ENCODE data around the gene FSTL4. TPM values are rescaled to one million over a fixed set of nuclear protein-coding genes. Genes with fewer than 3 reads are reported as not detected.

FSTL4 gene
- total and polyA plus RNA-seq, 2 of the 4 experiments (the other 2 are of a cell fraction) = 0.18 TPM; not detected in 1

DNA sequence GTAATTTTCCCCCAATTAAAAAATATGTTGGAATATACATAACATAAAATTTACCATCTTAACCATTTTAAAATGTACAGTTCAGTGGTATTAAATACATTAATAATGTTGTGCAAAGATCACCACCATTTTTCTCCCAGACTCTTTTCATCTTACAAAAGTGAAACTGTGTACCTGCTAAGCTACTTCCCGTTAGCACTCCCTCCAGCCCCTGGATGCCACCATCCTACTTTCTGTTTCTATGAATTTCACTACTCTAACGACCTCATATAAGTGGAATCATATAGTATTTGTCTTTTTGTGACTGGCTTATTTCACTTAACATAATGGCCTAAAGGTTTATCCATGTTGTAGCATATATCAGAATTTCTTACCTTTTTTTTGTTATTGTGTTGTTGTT is 447.6 kb downstream of the FSTL4 start:
- no peak overlapping the region for H3K4me3 ChIP-seq (ENCODE audit: insufficient read depth, low read depth, low read length)
- POLR2A ChIA-PET (ENCODE audit: unreplicated experiment) = no interaction called here
- no peak overlapping the region for H2AK5ac ChIP-seq (ENCODE audit: low read depth, low read length)
- no peak overlapping the region for H3K56ac ChIP-seq (ENCODE audit: extremely low read depth, insufficient read depth, low read length)
- no peaks in the 10 kb centered on the region for H3K36me3 ChIP-seq (ENCODE audit: control insufficient read depth, insufficient read depth, low read length)
- H3K27me3 ChIP-seq (ENCODE audit: control insufficient read depth, insufficient read depth, low read length) = peaks cover 2% of the 10 kb centered on the region; the same call in 1 of the 2 replicates
- no peak overlapping the region for H4K5ac ChIP-seq (ENCODE audit: low read depth, low read length)
- no peak overlapping the region for H2AFZ ChIP-seq (replicated peaks; ENCODE audit: low read length, poor library complexity)
- no peak for ATAC-seq (ENCODE audit: low read depth)
- H2BK15ac ChIP-seq (ENCODE audit: low read depth, low read length) = no peak overlapping the region
- H2BK120ac ChIP-seq (ENCODE audit: low read depth, low read length) = no peak overlapping the region
- no peak overlapping the region for H3K4ac ChIP-seq (ENCODE audit: low read depth, low read length)
- H3K9me1 ChIP-seq (ENCODE audit: insufficient read depth, low read length) = no peaks in the 10 kb centered on the region
- no peak overlapping the region for H3K4me2 ChIP-seq (ENCODE audit: low read depth, low read length)
- CTCF ChIA-PET = no interaction called here
- no peak for TF ChIP-seq POLR2A (IDR thresholded peaks at IDR 0.05; ENCODE audit: low read depth, low read length)
- TF ChIP-seq CHD1 (IDR thresholded peaks at IDR 0.05; ENCODE audit: low read depth, low read length) = no peak
- no peak for TF ChIP-seq NFE2L2 (IDR thresholded peaks at IDR 0.05; ENCODE audit: low read depth, low read length)
- no peak for TF ChIP-seq CEBPB (IDR thresholded peaks at IDR 0.05; ENCODE audit: low read depth, low read length)
- TF ChIP-seq RFX5 (IDR thresholded peaks at IDR 0.05; ENCODE audit: low read depth, low read length) = no peak
- TF ChIP-seq, protein P1, sequence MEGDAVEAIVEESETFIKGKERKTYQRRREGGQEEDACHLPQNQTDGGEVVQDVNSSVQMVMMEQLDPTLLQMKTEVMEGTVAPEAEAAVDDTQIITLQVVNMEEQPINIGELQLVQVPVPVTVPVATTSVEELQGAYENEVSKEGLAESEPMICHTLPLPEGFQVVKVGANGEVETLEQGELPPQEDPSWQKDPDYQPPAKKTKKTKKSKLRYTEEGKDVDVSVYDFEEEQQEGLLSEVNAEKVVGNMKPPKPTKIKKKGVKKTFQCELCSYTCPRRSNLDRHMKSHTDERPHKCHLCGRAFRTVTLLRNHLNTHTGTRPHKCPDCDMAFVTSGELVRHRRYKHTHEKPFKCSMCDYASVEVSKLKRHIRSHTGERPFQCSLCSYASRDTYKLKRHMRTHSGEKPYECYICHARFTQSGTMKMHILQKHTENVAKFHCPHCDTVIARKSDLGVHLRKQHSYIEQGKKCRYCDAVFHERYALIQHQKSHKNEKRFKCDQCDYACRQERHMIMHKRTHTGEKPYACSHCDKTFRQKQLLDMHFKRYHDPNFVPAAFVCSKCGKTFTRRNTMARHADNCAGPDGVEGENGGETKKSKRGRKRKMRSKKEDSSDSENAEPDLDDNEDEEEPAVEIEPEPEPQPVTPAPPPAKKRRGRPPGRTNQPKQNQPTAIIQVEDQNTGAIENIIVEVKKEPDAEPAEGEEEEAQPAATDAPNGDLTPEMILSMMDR (conservative IDR thresholded peaks at IDR 0.05; ENCODE audit: low read depth, low read length) = no peak
- no peak for TF ChIP-seq MAZ (IDR thresholded peaks at IDR 0.05; ENCODE audit: borderline replicate concordance, low read depth, low read length)
- no peak for TF ChIP-seq BHLHE40 (IDR thresholded peaks at IDR 0.05; ENCODE audit: low read depth, low read length)
- no peak for TF ChIP-seq MAFK (IDR thresholded peaks at IDR 0.05; ENCODE audit: low read depth, low read length)
- TF ChIP-seq MXI1 (IDR thresholded peaks at IDR 0.05; ENCODE audit: borderline replicate concordance, low read depth, low read length) = no peak
- TF ChIP-seq SMC3 (IDR thresholded peaks at IDR 0.05; ENCODE audit: low read depth, low read length) = no peak
- WGBS, 2 experiments (ENCODE audit: extremely low coverage in 2 of 2, insufficient read length in 1 of 2) = no CpG with 5 or more reads among the region's 2 CpGs
- no peaks in the 10 kb centered on the region for H3K4me1 ChIP-seq (ENCODE audit: control insufficient read depth, insufficient read depth, low read length)
- H3K14ac ChIP-seq (replicated peaks; ENCODE audit: low read depth, low read length) = no peak overlapping the region
- H3K27ac ChIP-seq (ENCODE audit: insufficient read depth, low read length) = no peak overlapping the region
- H4K8ac ChIP-seq (ENCODE audit: low read depth in 2 of 2, low read length in 2 of 2) = no peak overlapping the region
- intact Hi-C loops (cut with micrococcal nuclease) = loop anchor here (5.0 kb wide), 1 partner anchor 828 kb away; no protein-coding TSS in a partner anchor
- no peak for DNase-seq
- H2AK9ac ChIP-seq (replicated peaks; ENCODE audit: low read depth, low read length, poor library complexity) = no peak overlapping the region
- dilution Hi-C loops (cut with HindIII; ENCODE audit: low sequenced_read_pairs, unreplicated experiment) = no loop called here
- H2BK5ac ChIP-seq (ENCODE audit: low read depth, low read length, poor library complexity, severe bottlenecking) = no peak overlapping the region
- no peak overlapping the region for H3K23ac ChIP-seq (ENCODE audit: low read depth, low read length)
- H4K20me1 ChIP-seq (ENCODE audit: insufficient read depth, low read length) = no peaks in the 10 kb centered on the region
- H4K91ac ChIP-seq (ENCODE audit: insufficient read depth, low read depth, low read length) = no peak overlapping the region
- in situ Hi-C loops (cut with MboI; ENCODE audit: low sequenced_read_pairs) = no loop called here
- no peak overlapping the region for H2BK20ac ChIP-seq (ENCODE audit: low read depth, low read length)
- H3K9me3 ChIP-seq (ENCODE audit: control insufficient read depth, insufficient read depth, low read length) = no peaks in the 10 kb centered on the region
- no peaks in the 10 kb centered on the region for H3K79me1 ChIP-seq (ENCODE audit: low read depth in 1 of 2, low read length in 2 of 2)
- H3K9ac ChIP-seq (ENCODE audit: low read depth, low read length) = no peak overlapping the region
- no TSS peak for BruUV-seq (replicated peaks)
- H3K18ac ChIP-seq (ENCODE audit: low read depth, low read length) = no peak overlapping the region

All from IMR-90 (cell line).